H1 (cell line): Measurements from ENCODE around the gene SLC12A4. TPM values are rescaled to one million over a fixed set of nuclear protein-coding genes. Genes with fewer than 3 reads are reported as not detected.

Experiments
- CTCF ChIA-PET: fragments of 300-600 bp; sonication (Branson Sonifier 250); formaldehyde crosslinking; loops from one replicate; lab custom pipeline; 2021; ENCODE audit not compliant: partially characterized antibody; lab: Charles Lee
- POLR2A ChIA-PET: fragments of 300-600 bp; sonication (Branson Sonifier 250); formaldehyde crosslinking; loops from one replicate; lab custom pipeline; 2021; ENCODE audit warnings: inconsistent platforms; ENCODE audit not compliant: partially characterized antibody; lab: Charles Lee
- DNase-seq, 2 experiments: peaks; one replicate each; pipeline versions ENCODE4 v3.0.0 to v3.0.0-alpha.2; 2010 to 2022; ENCODE audit warnings: low spot score in 2 of 2, low read depth in 1 of 2, mixed read lengths in 1 of 2
- FAIRE-seq: peaks from 2 replicates; lab custom pipeline; 2011; peaks lifted over from hg19 to GRCh38; lab: Jason Lieb, UNC
- H2AFZ ChIP-seq: 2 replicates; pipeline ENCODE4 v1.8.1; 2012; ENCODE audit warnings: low read length, inconsistent platforms
- H2AK5ac ChIP-seq: 2 replicates; pipeline ENCODE4 v1.6.1; 2013; ENCODE audit warnings: low read depth, low read length
- H2BK120ac ChIP-seq: replicated peaks from 2 replicates; pipeline ENCODE3; 2013; ENCODE audit warnings: low read depth, low read length, inconsistent platforms
- H2BK12ac ChIP-seq: 2 replicates; pipeline ENCODE4 v1.6.1; 2013; ENCODE audit warnings: low read depth, low read length
- H2BK15ac ChIP-seq: 2 replicates; pipeline ENCODE4 v1.6.1; 2013; ENCODE audit warnings: low read length
- H2BK20ac ChIP-seq: 2 replicates; pipeline ENCODE4 v1.6.1; 2013; ENCODE audit warnings: low read length
- H2BK5ac ChIP-seq: 2 replicates; pipeline ENCODE4 v1.6.1; 2013; ENCODE audit warnings: low read depth, low read length
- H3K14ac ChIP-seq: 2 replicates; pipeline ENCODE4 v1.6.1; 2013; ENCODE audit warnings: inconsistent platforms; ENCODE audit not compliant: insufficient read length
- H3K18ac ChIP-seq: 2 replicates; pipeline ENCODE4 v1.6.1; 2013; ENCODE audit warnings: low read length; ENCODE audit errors: extremely low read depth
- H3K23ac ChIP-seq: 2 replicates; pipeline ENCODE4 v1.6.1; 2013; ENCODE audit warnings: inconsistent platforms; ENCODE audit not compliant: insufficient read length
- H3K23me2 ChIP-seq: 2 replicates; pipeline ENCODE4 v1.6.1; 2013; ENCODE audit warnings: low read depth, low read length
- H3K27ac ChIP-seq: 2 replicates; pipeline ENCODE4 v1.6.1; 2011; ENCODE audit warnings: low read depth, low read length, inconsistent platforms
- H3K27me3 ChIP-seq, 4 experiments: replicated peaks in 1 of 4; 1 replicate in 1 of 4; 2 replicates in 3 of 4; pipeline versions ENCODE4 v1.6.1 to v1.8.1; 2011 to 2013; ENCODE audit warnings: low read length in 3 of 4, mild to moderate bottlenecking in 3 of 4, inconsistent platforms in 2 of 4, mixed read lengths in 2 of 4, moderate library complexity in 1 of 4; ENCODE audit not compliant: control insufficient read depth in 3 of 4, insufficient read depth in 3 of 4; ENCODE audit errors: extremely low read depth in 1 of 4
- H3K36me3 ChIP-seq, 4 experiments: 2 replicates each; pipeline versions ENCODE4 v1.6.1 to v1.8.1; 2011 to 2013; ENCODE audit warnings: mild to moderate bottlenecking in 4 of 4, low read length in 3 of 4, moderate library complexity in 2 of 4, control low read depth in 1 of 4, inconsistent platforms in 1 of 4; ENCODE audit not compliant: insufficient read depth in 4 of 4, control insufficient read depth in 2 of 4
- H3K4ac ChIP-seq: replicated peaks from 2 replicates; pipeline ENCODE3; 2013; ENCODE audit warnings: low read length, low read depth, mixed read lengths, inconsistent platforms; ENCODE audit not compliant: insufficient read length
- H3K4me1 ChIP-seq, 4 experiments: replicated peaks in 1 of 4; 1 replicate in 1 of 4; 2 replicates in 3 of 4; pipeline versions ENCODE4 v1.6.1 to v1.8.1; 2011 to 2013; ENCODE audit warnings: low read length in 3 of 4, inconsistent platforms in 2 of 4, mixed read lengths in 1 of 4; ENCODE audit not compliant: insufficient read depth in 4 of 4, control insufficient read depth in 3 of 4
- H3K4me2 ChIP-seq, 2 experiments: 2 replicates each; pipeline versions ENCODE4 v1.6.1 to v1.8.1; 2011 to 2013; ENCODE audit warnings: low read depth in 2 of 2, low read length in 2 of 2, control low read depth in 1 of 2, inconsistent platforms in 1 of 2, mild to moderate bottlenecking in 1 of 2; ENCODE audit not compliant: insufficient read depth in 1 of 2
- H3K4me3 ChIP-seq, 4 experiments: fragments of 200-600, 300-600 bp in 1 of 4; sonication (generic), shearing (Covaris generic), sonication (Bioruptor Twin) in 1 of 4; 2 replicates each; pipeline versions ENCODE4 v1.5.1 to v1.8.1; 2011 to 2016; ENCODE audit warnings: low read length in 4 of 4, low read depth in 3 of 4, control low read depth in 2 of 4, inconsistent platforms in 2 of 4, mild to moderate bottlenecking in 2 of 4, mixed read lengths in 1 of 4, moderate library complexity in 1 of 4; ENCODE audit not compliant: insufficient read depth in 2 of 4; ENCODE audit errors: extremely low read depth in 1 of 4
- H3K56ac ChIP-seq: replicated peaks from 2 replicates; pipeline ENCODE3; 2013; ENCODE audit warnings: low read depth, mild to moderate bottlenecking, mixed read lengths, low read length, inconsistent platforms; ENCODE audit not compliant: insufficient read length
- H3K79me1 ChIP-seq: 2 replicates; pipeline ENCODE4 v1.6.1; 2013; ENCODE audit warnings: low read depth, low read length, control low read depth
- H3K79me2 ChIP-seq, 2 experiments: 2 replicates each; pipeline versions ENCODE4 v1.6.1 to v1.8.1; 2012 to 2013; ENCODE audit warnings: low read length in 2 of 2, mild to moderate bottlenecking in 2 of 2, inconsistent platforms in 1 of 2; ENCODE audit not compliant: insufficient read depth in 2 of 2, control insufficient read depth in 1 of 2
- H3K9ac ChIP-seq, 4 experiments: replicated peaks in 1 of 4; 1 replicate in 1 of 4; 2 replicates in 3 of 4; pipeline versions ENCODE4 v1.6.1 to v1.8.1; 2011 to 2013; ENCODE audit warnings: low read depth in 3 of 4, low read length in 3 of 4, control low read depth in 2 of 4, mild to moderate bottlenecking in 2 of 4, moderate library complexity in 2 of 4, inconsistent platforms in 1 of 4; ENCODE audit errors: extremely low read depth in 1 of 4
- H3K9me3 ChIP-seq, 2 experiments: 2 replicates each; pipeline versions ENCODE4 v1.6.1 to v1.8.1; 2012 to 2013; ENCODE audit warnings: mild to moderate bottlenecking in 2 of 2, moderate library complexity in 2 of 2, control low read depth in 1 of 2, inconsistent platforms in 1 of 2, low read depth in 1 of 2, low read length in 1 of 2, mixed read lengths in 1 of 2; ENCODE audit not compliant: insufficient read depth in 2 of 2
- H4K20me1 ChIP-seq, 2 experiments: replicated peaks in 1 of 2; 2 replicates each; pipeline versions ENCODE3 to v1.8.1; 2011 to 2013; ENCODE audit warnings: inconsistent platforms in 2 of 2, low read length in 2 of 2, mild to moderate bottlenecking in 1 of 2; ENCODE audit not compliant: insufficient read depth in 2 of 2, control insufficient read depth in 1 of 2
- H4K5ac ChIP-seq: 2 replicates; pipeline ENCODE4 v1.6.1; 2013; ENCODE audit warnings: low read length, low read depth, mixed read lengths, inconsistent platforms; ENCODE audit not compliant: insufficient read length
- H4K8ac ChIP-seq: 2 replicates; pipeline ENCODE4 v1.8.0; 2013; ENCODE audit warnings: mild to moderate bottlenecking, moderate library complexity, low read length, inconsistent platforms; ENCODE audit not compliant: insufficient read depth; ENCODE audit errors: extremely low read depth
- H4K91ac ChIP-seq: replicated peaks from 2 replicates; pipeline ENCODE3; 2013; ENCODE audit warnings: low read length, mixed read lengths, inconsistent platforms; ENCODE audit not compliant: insufficient read length
- FOSL1 ChIP-seq: IDR thresholded peaks from 2 replicates; pipeline ENCODE4 v1.6.1; 2011; ENCODE audit warnings: mild to moderate bottlenecking, low read depth, low read length, moderate library complexity; ENCODE audit not compliant: insufficient read depth
- NANOG ChIP-seq: IDR thresholded peaks from 2 replicates; pipeline ENCODE4 v1.6.1; 2011; ENCODE audit warnings: low read length, low read depth, mild to moderate bottlenecking, inconsistent platforms; ENCODE audit not compliant: insufficient read depth, poor library complexity, severe bottlenecking
- SP1 ChIP-seq: IDR thresholded peaks from 2 replicates; pipeline ENCODE4 v1.6.1; 2011; ENCODE audit warnings: low read depth, low read length
- WGBS, 2 experiments: shearing (Covaris generic) in 1 of 2; methylation state at CpG; one replicate each; pipeline versions ENCODE4 v1.1.6 to v1.1.7; 2013 to 2015; ENCODE audit warnings: low lambda C conversion rate in 2 of 2, mixed read lengths in 2 of 2, inconsistent platforms in 1 of 2, low coverage in 1 of 2, missing lambda C conversion rate in 1 of 2; ENCODE audit not compliant: insufficient replicate concordance in 2 of 2, insufficient coverage in 1 of 2, insufficient read length in 1 of 2; ENCODE audit errors: extremely low coverage in 1 of 2, missing lambda C conversion rate in 1 of 2; 5-methylcytosine and 5-hydroxymethylcytosine counted together
- polyA plus RNA-seq, 7 experiments: library from polyadenylated mRNA; depleted of rRNA in 3 of 7; stranded (reverse) in 5 of 7; unstranded in 2 of 7; fragments of >200 nt in 5 of 7; fragments of 200-250 nt in 2 of 7; gene quantifications; 1 replicate in 5 of 7; 2 replicates in 1 of 7; 4 replicates in 1 of 7; pipeline versions ENCODE4 v1.2.1 to v1.2.3, GENCODE V29; 2011 to 2013; ENCODE audit warnings: missing spikeins in 2 of 7, mixed read lengths in 2 of 7
- total RNA-seq: library from RNA; stranded (reverse); fragmentation: NEBNext Ultra II Directional; extraction: Animal tissue kit (Norgen Biotek cat#: 25700); gene quantifications from 2 replicates; pipeline ENCODE4 v1.2.1, GENCODE V29; 2021

Gene SLC12A4
- total and polyA plus RNA-seq, 2 of the 8 experiments (the other 6 are each of a cell fraction or from before 2014, with no cell fraction given), result 41.3 to 49.3 TPM

DNA sequence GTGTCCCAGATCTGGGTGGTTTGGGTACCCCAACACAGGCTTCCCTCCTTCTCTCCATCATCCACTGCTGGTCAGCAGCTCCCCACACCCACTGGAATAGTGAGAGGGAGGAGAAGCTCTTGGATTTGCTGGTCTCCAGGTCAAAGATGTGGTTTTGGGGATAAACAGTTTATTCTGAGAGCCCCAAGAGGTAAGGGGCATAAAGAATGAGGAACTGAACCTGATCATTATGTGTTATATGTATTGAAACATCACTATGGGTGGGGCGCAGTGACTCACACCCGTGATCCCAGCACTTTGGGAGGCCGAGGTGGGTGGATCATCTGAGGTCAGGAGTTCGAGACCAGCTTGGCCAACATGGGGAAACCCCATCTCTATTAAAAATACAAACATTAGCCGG is 27.0 kb upstream of the SLC12A4 start:
- Histone ChIP-seq H3K79me1 (no peaks in the 10 kb centered on the region; the same call in 1 of the 2 replicates), H2BK12ac (no peak overlapping the region), H3K4ac (no peak overlapping the region), H3K4me2 (no peak overlapping the region), H3K27ac (no peak overlapping the region), H4K8ac (no peak overlapping the region), H4K20me1 (no peaks in the 10 kb centered on the region), H4K5ac (no peak overlapping the region), H3K27me3 (peaks cover 0 to 12% (median 8%) of the 10 kb centered on the region in 4 experiments; a peak in 5 of 7 replicates), H3K14ac (no peak overlapping the region), H2AK5ac (no peak overlapping the region), H2BK5ac (no peak overlapping the region), H3K9ac (no peak overlapping the region), H3K56ac (no peak overlapping the region), H2BK120ac (no peak overlapping the region), H3K18ac (no peak overlapping the region), H2BK15ac (no peak overlapping the region), H3K4me3 (no peak overlapping the region), H3K79me2 (no peaks in the 10 kb centered on the region), H2AFZ (no peak overlapping the region), H3K4me1 (no peaks in the 10 kb centered on the region; a peak in 3 of 7 replicates), H3K36me3 (no peaks in the 10 kb centered on the region), H4K91ac (no peak overlapping the region), H3K23me2 (no peaks in the 10 kb centered on the region; the same call in 1 of the 2 replicates), H3K9me3 (no peaks in the 10 kb centered on the region), H2BK20ac (no peak overlapping the region), H3K23ac (no peak overlapping the region)
- POLR2A ChIA-PET, result interaction anchor here (1.2 kb wide), 1 partner anchor 28 kb away, joined by 4 read pairs; the partner anchor contains the start of genes DDX28 and DUS2
- FAIRE-seq (no peak), DNase-seq (no peak)
- 92% methylated on average over 5 of the region's 5 CpGs; no CpG with 5 or more reads in 1 of the 2 experiments for WGBS, 2 experiments
- CTCF ChIA-PET, result interaction anchor here (0.6 to 2.2 kb wide), 9 partner anchors 9 to 561 kb away, joined by 3 to 13 read pairs (median 4); partner anchors contain the start of genes DDX28 and DUS2
- no peak for TF ChIP-seq FOSL1
- TF ChIP-seq NANOG, result no peak
- no peak for TF ChIP-seq SP1
